B cell (primary cell): ENCODE measurements around the gene MX1. TPM values are rescaled to one million over a fixed set of nuclear protein-coding genes. Genes with fewer than 3 reads are reported as not detected.

Experiments
- ATAC-seq: fragments of 200-7000 bp; cut with Tn5 transposase; one replicate; pipeline ENCODE4 v1.10.0; 2021; ENCODE audit warnings: low read depth, mild to moderate bottlenecking, moderate number of reproducible peaks, moderate library complexity
- CTCF ChIA-PET: fragments of 350-600 bp; sonication (Branson Sonifier 250); formaldehyde crosslinking; loops from one replicate; lab custom pipeline; 2021; ENCODE audit warnings: antibody characterized with exemption, inconsistent platforms; lab: Charles Lee
- POLR2A ChIA-PET: fragments of 350-600 bp; sonication (Branson Sonifier 250); formaldehyde crosslinking; loops from one replicate; lab custom pipeline; 2021; ENCODE audit warnings: antibody characterized with exemption; lab: Charles Lee
- DNase-seq: peaks from one replicate; pipeline ENCODE4 v3.0.0; 2013
- H2AFZ ChIP-seq: 2 replicates; pipeline ENCODE4 v1.6.1; 2012; ENCODE audit warnings: mild to moderate bottlenecking, low read depth, low read length; ENCODE audit not compliant: insufficient read depth, poor library complexity, severe bottlenecking
- H3K27ac ChIP-seq, 2 donors: 1 replicate in 1 of 2; 2 replicates in 1 of 2; pipeline ENCODE4 v1.5.1; 2012 to 2013; ENCODE audit warnings: low read length in 2 of 2, mild to moderate bottlenecking in 2 of 2, moderate library complexity in 1 of 2
- H3K27me3 ChIP-seq, 4 experiments: fragments of 200-600 bp in 1 of 4; sonication (generic) in 1 of 4; replicated peaks in 1 of 4; 1 replicate in 2 of 4; 2 replicates in 2 of 4; pipeline versions ENCODE4 v1.6.1 to v1.7.0; 2013 to 2016; ENCODE audit warnings: low read length in 3 of 4, mild to moderate bottlenecking in 2 of 4, mixed read lengths in 1 of 4, moderate library complexity in 1 of 4; ENCODE audit not compliant: insufficient read depth in 4 of 4, control insufficient read depth in 3 of 4; ENCODE audit errors: control extremely low read depth in 1 of 4
- H3K36me3 ChIP-seq, 2 experiments: replicated peaks in 1 of 2; 1 replicate in 1 of 2; 2 replicates in 1 of 2; pipeline versions ENCODE4 v1.6.1 to v1.7.1; 2013; ENCODE audit warnings: low read length in 1 of 2; ENCODE audit not compliant: insufficient read depth in 2 of 2, control insufficient read depth in 1 of 2; ENCODE audit errors: control extremely low read depth in 1 of 2, extremely low read depth in 1 of 2
- H3K4me1 ChIP-seq, 2 donors: fragments of 200-600 bp in 1 of 2; sonication (generic) in 1 of 2; 1 replicate in 1 of 2; 2 replicates in 1 of 2; pipeline versions ENCODE4 v1.5.1 to v1.6.1; 2013 to 2017; ENCODE audit warnings: low read length in 2 of 2; ENCODE audit not compliant: control insufficient read depth in 2 of 2, insufficient read depth in 2 of 2
- H3K4me2 ChIP-seq: replicated peaks from 2 replicates; pipeline ENCODE3; 2012; ENCODE audit warnings: mild to moderate bottlenecking, low read depth, low read length; ENCODE audit not compliant: poor library complexity, severe bottlenecking
- H3K4me3 ChIP-seq, 5 experiments: fragments of 200-600 bp in 1 of 5; sonication (generic) in 1 of 5; 1 replicate in 3 of 5; 2 replicates in 2 of 5; pipeline versions ENCODE4 v1.5.1 to v1.7.0; 2011 to 2016; ENCODE audit warnings: low read length in 4 of 5, mild to moderate bottlenecking in 4 of 5, low read depth in 2 of 5, control low read depth in 1 of 5, moderate library complexity in 1 of 5; ENCODE audit not compliant: insufficient read depth in 1 of 5; ENCODE audit errors: control extremely low read depth in 1 of 5, extremely low read depth in 1 of 5
- H3K79me2 ChIP-seq: fragments of 200-600 bp; sonication (generic); one replicate; pipeline ENCODE4 v1.6.0; 2016; ENCODE audit warnings: low read length; ENCODE audit not compliant: control insufficient read depth, insufficient read depth
- H3K9ac ChIP-seq: fragments of 200-600 bp; sonication (generic); 2 replicates; pipeline ENCODE4 v1.6.1; 2017; ENCODE audit warnings: mild to moderate bottlenecking, low read length, moderate library complexity
- H3K9me3 ChIP-seq, 3 donors: one replicate each; pipeline versions ENCODE4 v1.6.1 to v1.7.1; 2013; ENCODE audit warnings: low read length in 2 of 3; ENCODE audit not compliant: control insufficient read depth in 2 of 3, insufficient read depth in 1 of 3; ENCODE audit errors: control extremely low read depth in 1 of 3
- H4K20me1 ChIP-seq: 2 replicates; pipeline ENCODE4 v1.6.0; 2012; ENCODE audit warnings: mild to moderate bottlenecking, low read length; ENCODE audit not compliant: insufficient read depth, control insufficient read depth, poor library complexity, severe bottlenecking
- H3K27ac Mint-ChIP-seq: one replicate; pipeline ENCODE4 v1.8.0; 2021; ENCODE audit warnings: mixed read lengths
- H3K27me3 Mint-ChIP-seq: one replicate; pipeline ENCODE4 v1.8.0; 2021; ENCODE audit warnings: mixed read lengths
- H3K4me1 Mint-ChIP-seq: one replicate; pipeline ENCODE4 v1.8.0; 2021; ENCODE audit warnings: mixed read lengths
- H3K4me3 Mint-ChIP-seq: one replicate; pipeline ENCODE4 v1.8.0; 2021; ENCODE audit warnings: mixed read lengths
- H3K9me3 Mint-ChIP-seq: one replicate; pipeline ENCODE4 v1.8.0; 2022; ENCODE audit warnings: mixed read lengths; ENCODE audit not compliant: insufficient read depth
- CTCF ChIP-seq: fragments of 200-600 bp; IDR thresholded peaks from one replicate; pipeline ENCODE4 v1.8.0; 2022; ENCODE audit warnings: antibody characterized with exemption, mild to moderate bottlenecking
- EZH2 ChIP-seq: IDR thresholded peaks from 2 replicates; pipeline ENCODE4 v1.6.1; 2012; ENCODE audit warnings: borderline replicate concordance, low read depth, mild to moderate bottlenecking, moderate library complexity, low read length; ENCODE audit not compliant: insufficient read depth, poor library complexity, severe bottlenecking
- WGBS: methylation state at CpG from one replicate; pipeline ENCODE4 v1.1.5; 2013; ENCODE audit warnings: missing lambda C conversion rate; ENCODE audit not compliant: insufficient coverage; 5-methylcytosine and 5-hydroxymethylcytosine counted together
- intact Hi-C: fragments of 100-400 bp; cut with micrococcal nuclease; formaldehyde crosslinking; loops from one replicate; pipeline ENCODE4 v1.10.0; 2022
- polyA plus RNA-seq: library from polyadenylated mRNA; depleted of rRNA; stranded (reverse); fragments of >200 nt; gene quantifications from 2 replicates; pipeline ENCODE4 v1.2.3, GENCODE V29; 2012
- total RNA-seq, 2 donors: library from RNA; stranded (reverse); fragments of 120-200 nt in 1 of 2; gene quantifications; 1 replicate in 1 of 2; 2 replicates in 1 of 2; pipeline versions ENCODE4 v1.2.3 to v1.2.4, GENCODE V29; 2013 to 2022

Gene MX1
- total and polyA plus RNA-seq, 2 donors (not counting 1 experiment from before 2014, with no cell fraction given) = 57.6 to 62.9 TPM

- DNase-seq (no peak), ATAC-seq (no peak)
- Histone ChIP-seq H3K27me3 (no peaks in the 10 kb centered on the region), H3K9me3 (no peaks in the 10 kb centered on the region), H3K4me1 (no peaks in the 10 kb centered on the region), H3K79me2 (no peaks in the 10 kb centered on the region), H3K9ac (no peak overlapping the region), H2AFZ (no peak overlapping the region), H3K36me3 (peaks cover 0 to 46% of the 10 kb centered on the region in 2 experiments), H3K27ac (no peak overlapping the region), H3K4me3 (no peak overlapping the region), H4K20me1 (no peaks in the 10 kb centered on the region), H3K4me2 (no peak overlapping the region)
- CTCF ChIA-PET = no interaction called here
- Mint-ChIP-seq H3K27ac (no peak overlapping the region), H3K9me3 (no peaks in the 10 kb centered on the region), H3K4me1 (no peaks in the 10 kb centered on the region), H3K27me3 (no peaks in the 10 kb centered on the region), H3K4me3 (no peak overlapping the region)
- TF ChIP-seq EZH2 = no peak
- no peak for TF ChIP-seq CTCF
- intact Hi-C loops = no loop called here
- POLR2A ChIA-PET = no interaction called here
- 97% methylated on average over 13 of the region's 17 CpGs for WGBS
These were observed 35.9 kb upstream of the MX1 start for GRCh38 chr21:41390043-41390639.

- Histone ChIP-seq H4K20me1 (no peaks in the 10 kb centered on the region), H2AFZ (no peak overlapping the region), H3K79me2 (no peaks in the 10 kb centered on the region), H3K9me3 (no peaks in the 10 kb centered on the region), H3K4me3 (no peak overlapping the region), H3K4me2 (no peak overlapping the region), H3K27ac (no peak overlapping the region), H3K27me3 (no peaks in the 10 kb centered on the region), H3K9ac (no peak overlapping the region), H3K36me3 (peaks cover 2 to 61% of the 10 kb centered on the region in 2 experiments), H3K4me1 (peaks cover 4 to 15% of the 10 kb centered on the region in 2 donors)
- ATAC-seq (no peak), DNase-seq (no peak)
- Mint-ChIP-seq H3K27ac (no peak overlapping the region), H3K4me3 (no peak overlapping the region), H3K9me3 (no peaks in the 10 kb centered on the region), H3K4me1 (peaks cover 16% of the 10 kb centered on the region), H3K27me3 (no peaks in the 10 kb centered on the region)
- POLR2A ChIA-PET = no interaction called here
- intact Hi-C loops = no loop called here
- 98% methylated on average over 7 of the region's 8 CpGs for WGBS
- CTCF ChIA-PET = no interaction called here
- no peak for TF ChIP-seq CTCF
- no peak for TF ChIP-seq EZH2
These were observed 32.1 kb upstream of the MX1 start for GRCh38 chr21:41393876-41394465.
